ENCODE measurements around the gene TCHP. TPM values are rescaled to one million over a fixed set of nuclear protein-coding genes. Genes with fewer than 3 reads are reported as not detected.

TCHP gene
- total and polyA plus RNA-seq, 2 donors (not counting 1 experiment from before 2014, with no cell fraction given) = 13.4 to 29.4 TPM

- Histone ChIP-seq H3K4me3 (ENCODE audit: control extremely low read depth in 1 of 5, extremely low read depth in 1 of 5, insufficient read depth in 1 of 5, low read depth in 2 of 5, low read length in 4 of 5) (peak overlapping the region; percentile 66 to 83 (median 70)), H3K79me2 (ENCODE audit: control insufficient read depth, insufficient read depth, low read length) (peaks cover 30% of the 10 kb centered on the region)
- H3K4me1 Mint-ChIP-seq = peaks cover 22% of the 10 kb centered on the region
Observed at GRCh38 chr12:109900752-109901580, 892 bp downstream of the TCHP start.

More at GRCh38 chr12:109900752-109901580, 892 bp downstream of the TCHP start:
- Histone ChIP-seq H3K4me2 (replicated peaks; ENCODE audit: low read depth, low read length, poor library complexity, severe bottlenecking) (peak overlapping the region; percentile 88), H3K4me1 (ENCODE audit: control insufficient read depth in 2 of 2, insufficient read depth in 2 of 2, low read length in 2 of 2) (peaks cover 13 to 24% of the 10 kb centered on the region in 2 donors), H3K9ac (ENCODE audit: low read length) (peak overlapping the region; percentile 75), H3K27me3 (replicated peaks in 1 of 4; ENCODE audit: control extremely low read depth in 1 of 4, control insufficient read depth in 3 of 4, insufficient read depth in 4 of 4, low read length in 3 of 4) (no peaks in the 10 kb centered on the region), H3K27ac (ENCODE audit: low read length in 2 of 2) (peak overlapping the region in 1 of 2 donors; percentile 74), H3K9me3 (ENCODE audit: control extremely low read depth in 1 of 3, control insufficient read depth in 2 of 3, insufficient read depth in 1 of 3, low read length in 2 of 3) (no peaks in the 10 kb centered on the region), H2AFZ (ENCODE audit: insufficient read depth, low read depth, low read length, poor library complexity, severe bottlenecking) (peak overlapping the region; percentile 95), H3K36me3 (replicated peaks in 1 of 2; ENCODE audit: control extremely low read depth in 1 of 2, control insufficient read depth in 1 of 2, extremely low read depth in 1 of 2, insufficient read depth in 2 of 2, low read length in 1 of 2) (peaks cover 0 to 25% of the 10 kb centered on the region in 2 experiments), H4K20me1 (ENCODE audit: control insufficient read depth, insufficient read depth, low read length, poor library complexity, severe bottlenecking) (no peaks in the 10 kb centered on the region)
- WGBS (ENCODE audit: insufficient coverage) = 17% methylated on average over 13 of the region's 16 CpGs
- H3K9me3 Mint-ChIP-seq (ENCODE audit: insufficient read depth) = no peaks in the 10 kb centered on the region
- POLR2A ChIA-PET = interaction anchor here (1.1 kb wide), 1 partner anchor 12 kb away, joined by 4 read pairs; no protein-coding TSS in a partner anchor
- CTCF ChIA-PET = interaction anchor here (1.0 to 1.5 kb wide), 4 partner anchors 13 to 95 kb away, joined by 3 to 6 read pairs (median 3); no protein-coding TSS in a partner anchor
- no peak for ATAC-seq (ENCODE audit: low read depth)
- TF ChIP-seq, protein P1, sequence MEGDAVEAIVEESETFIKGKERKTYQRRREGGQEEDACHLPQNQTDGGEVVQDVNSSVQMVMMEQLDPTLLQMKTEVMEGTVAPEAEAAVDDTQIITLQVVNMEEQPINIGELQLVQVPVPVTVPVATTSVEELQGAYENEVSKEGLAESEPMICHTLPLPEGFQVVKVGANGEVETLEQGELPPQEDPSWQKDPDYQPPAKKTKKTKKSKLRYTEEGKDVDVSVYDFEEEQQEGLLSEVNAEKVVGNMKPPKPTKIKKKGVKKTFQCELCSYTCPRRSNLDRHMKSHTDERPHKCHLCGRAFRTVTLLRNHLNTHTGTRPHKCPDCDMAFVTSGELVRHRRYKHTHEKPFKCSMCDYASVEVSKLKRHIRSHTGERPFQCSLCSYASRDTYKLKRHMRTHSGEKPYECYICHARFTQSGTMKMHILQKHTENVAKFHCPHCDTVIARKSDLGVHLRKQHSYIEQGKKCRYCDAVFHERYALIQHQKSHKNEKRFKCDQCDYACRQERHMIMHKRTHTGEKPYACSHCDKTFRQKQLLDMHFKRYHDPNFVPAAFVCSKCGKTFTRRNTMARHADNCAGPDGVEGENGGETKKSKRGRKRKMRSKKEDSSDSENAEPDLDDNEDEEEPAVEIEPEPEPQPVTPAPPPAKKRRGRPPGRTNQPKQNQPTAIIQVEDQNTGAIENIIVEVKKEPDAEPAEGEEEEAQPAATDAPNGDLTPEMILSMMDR (IDR thresholded peaks at IDR 0.05) = no peak
- H3K27ac Mint-ChIP-seq = peak overlapping the region; percentile 96
- peak overlapping the region; percentile 92 for H3K4me3 Mint-ChIP-seq
- intact Hi-C loops (cut with micrococcal nuclease) = loop anchor here (2.0 to 5.0 kb wide), 2 partner anchors 20 to 381 kb away; partner anchors contain the start of genes ATP2A2 and GLTP
- peak; percentile 32 for DNase-seq
- H3K27me3 Mint-ChIP-seq = no peaks in the 10 kb centered on the region
